Astrocyte of the cerebellum (primary cell): ENCODE measurements around the gene SAC3D1.

Experiments
- DNase-seq: peaks from one replicate; pipeline ENCODE4 v3.0.0-alpha.2; 2011; ENCODE audit warnings: low read depth
- H3K4me3 ChIP-seq: 2 replicates; pipeline ENCODE4 v1.5.1; 2011; ENCODE audit warnings: mild to moderate bottlenecking, low read depth, low read length, moderate library complexity
- in situ Hi-C: cut with HindIII; loops from 2 replicates; pipeline ENCODE4 v1.10.0; 2017; ENCODE audit warnings: low sequenced_read_pairs
- TF ChIP-seq, protein P1 (sequence below): IDR thresholded peaks from 2 replicates; pipeline ENCODE4 v1.5.1; 2012; ENCODE audit warnings: low read length, low read depth, moderate library complexity, mild to moderate bottlenecking; ENCODE audit errors: missing control alignments

The SAC3D1 gene

GRCh38 chr11:65071907-65072630 is 31.1 kb downstream of the SAC3D1 start:
- no peak overlapping the region for H3K4me3 ChIP-seq
- no peak for DNase-seq
- TF ChIP-seq, protein P1, sequence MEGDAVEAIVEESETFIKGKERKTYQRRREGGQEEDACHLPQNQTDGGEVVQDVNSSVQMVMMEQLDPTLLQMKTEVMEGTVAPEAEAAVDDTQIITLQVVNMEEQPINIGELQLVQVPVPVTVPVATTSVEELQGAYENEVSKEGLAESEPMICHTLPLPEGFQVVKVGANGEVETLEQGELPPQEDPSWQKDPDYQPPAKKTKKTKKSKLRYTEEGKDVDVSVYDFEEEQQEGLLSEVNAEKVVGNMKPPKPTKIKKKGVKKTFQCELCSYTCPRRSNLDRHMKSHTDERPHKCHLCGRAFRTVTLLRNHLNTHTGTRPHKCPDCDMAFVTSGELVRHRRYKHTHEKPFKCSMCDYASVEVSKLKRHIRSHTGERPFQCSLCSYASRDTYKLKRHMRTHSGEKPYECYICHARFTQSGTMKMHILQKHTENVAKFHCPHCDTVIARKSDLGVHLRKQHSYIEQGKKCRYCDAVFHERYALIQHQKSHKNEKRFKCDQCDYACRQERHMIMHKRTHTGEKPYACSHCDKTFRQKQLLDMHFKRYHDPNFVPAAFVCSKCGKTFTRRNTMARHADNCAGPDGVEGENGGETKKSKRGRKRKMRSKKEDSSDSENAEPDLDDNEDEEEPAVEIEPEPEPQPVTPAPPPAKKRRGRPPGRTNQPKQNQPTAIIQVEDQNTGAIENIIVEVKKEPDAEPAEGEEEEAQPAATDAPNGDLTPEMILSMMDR = no peak
- in situ Hi-C loops = no loop called here

GRCh38 chr11:65072631-65072966 is 31.6 kb downstream of the SAC3D1 start:
- in situ Hi-C loops = no loop called here
- TF ChIP-seq, protein P1 = no peak
- no peak overlapping the region for H3K4me3 ChIP-seq
- no peak for DNase-seq

GRCh38 chr11:65077451-65077850 is 36.4 kb downstream of the SAC3D1 start:
- TF ChIP-seq, protein P1 = no peak
- in situ Hi-C loops = no loop called here
- no peak overlapping the region for H3K4me3 ChIP-seq
- no peak for DNase-seq

DNA sequence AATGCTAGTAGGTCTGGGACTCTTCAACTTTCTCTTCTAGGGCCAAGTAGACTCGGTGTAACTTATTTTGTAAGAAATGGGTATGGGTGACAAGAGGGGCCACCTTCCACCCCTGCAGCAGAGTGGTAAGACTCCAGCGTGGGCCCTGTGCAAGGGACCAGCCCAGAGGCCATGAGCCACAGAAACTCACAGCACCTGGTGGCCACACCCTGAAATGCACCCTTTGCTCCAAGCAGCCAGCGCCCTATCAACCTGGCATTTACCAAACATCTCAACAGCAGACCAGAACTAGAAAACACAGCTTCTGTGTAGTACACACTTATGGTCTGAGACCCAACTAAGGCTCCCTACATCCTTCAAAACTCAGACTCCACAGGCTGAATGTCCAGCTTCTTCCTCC is 37.1 kb downstream of the SAC3D1 start:
- no peak for DNase-seq
- in situ Hi-C loops = no loop called here
- TF ChIP-seq, protein P1 = peak; percentile 65
- H3K4me3 ChIP-seq = no peak overlapping the region

GRCh38 chr11:65078786-65079342 is 37.9 kb downstream of the SAC3D1 start:
- no peak overlapping the region for H3K4me3 ChIP-seq
- in situ Hi-C loops = no loop called here
- no peak for DNase-seq
- TF ChIP-seq, protein P1 = no peak

- peak overlapping the region; percentile 71 for H3K4me3 ChIP-seq
- in situ Hi-C loops = no loop called here
- TF ChIP-seq, protein P1 = no peak
- no peak for DNase-seq
Observed at GRCh38 chr11:65083134-65083833, 42.3 kb downstream of the SAC3D1 start.
